K562 (cell line): Measurements from ENCODE around the gene FNBP1. TPM values are rescaled to one million over a fixed set of nuclear protein-coding genes. Genes with fewer than 3 reads are reported as not detected.

Experiments
- CTCF ChIP-seq, 3 experiments: IDR thresholded peaks in 2 of 3; conservative IDR thresholded peaks in 1 of 3; 2 replicates each; pipeline ENCODE4 v1.5.1; 2011 to 2012; ENCODE audit warnings: low read length in 3 of 3, mild to moderate bottlenecking in 3 of 3, control low read depth in 2 of 3, improper control_type of control experiment in 1 of 3, inconsistent platforms in 1 of 3, low read depth in 1 of 3, mixed read lengths in 1 of 3, moderate library complexity in 1 of 3; ENCODE audit not compliant: insufficient read depth in 2 of 3
- E2F1 ChIP-seq: sonication (generic); formaldehyde crosslinking; IDR thresholded peaks from 2 replicates; pipeline ENCODE4 v1.8.1; 2023; ENCODE audit warnings: mild to moderate bottlenecking, missing genetic modification reagents, moderate library complexity
- EP300 ChIP-seq: IDR thresholded peaks from 2 replicates; pipeline ENCODE4 v1.6.1; 2012; ENCODE audit warnings: low read length, improper control_type of control experiment
- HDAC6 ChIP-seq: IDR thresholded peaks from 2 replicates; pipeline ENCODE4 v1.6.1; 2012; ENCODE audit warnings: low read depth, mild to moderate bottlenecking, control low read depth, inconsistent platforms, low read length, moderate library complexity
- KLF13 ChIP-seq: fragments of 450-650 bp; IDR thresholded peaks from 2 replicates; pipeline ENCODE4 v1.6.1; 2016; ENCODE audit warnings: missing genetic modification characterization, low read depth, mild to moderate bottlenecking, missing compliant biosample characterization, moderate library complexity, borderline replicate concordance
- MTA1 ChIP-seq: fragments of 450-650 bp; IDR thresholded peaks from 2 replicates; pipeline ENCODE4 v1.6.1; 2017; ENCODE audit warnings: borderline replicate concordance
- MXI1 ChIP-seq: IDR thresholded peaks from 2 replicates; pipeline ENCODE4 v1.6.1; 2011; ENCODE audit warnings: low read depth, mild to moderate bottlenecking, improper control_type of control experiment, low read length
- RFX5 ChIP-seq: IDR thresholded peaks from 2 replicates; pipeline ENCODE4 v1.6.1; 2011; ENCODE audit warnings: low read depth, mild to moderate bottlenecking, improper control_type of control experiment, low read length
- RHOXF2B ChIP-seq: fragments of 250-450 bp; sonication (Bioruptor Pico); conservative IDR thresholded peaks from 2 replicates; pipeline ENCODE4 v1.5.1; 2021
- SMAD1 ChIP-seq: fragments of 150-350 bp; IDR thresholded peaks from 2 replicates; pipeline ENCODE4 v1.6.1; 2014; ENCODE audit warnings: low read length, low read depth; ENCODE audit not compliant: partially characterized antibody
- SP2 ChIP-seq: IDR thresholded peaks from 2 replicates; pipeline ENCODE4 v1.6.1; 2011; ENCODE audit warnings: mild to moderate bottlenecking, low read depth, low read length, moderate library complexity; ENCODE audit not compliant: poor library complexity, severe bottlenecking; ENCODE audit errors: extremely low read depth
- SPI1 ChIP-seq: IDR thresholded peaks from 2 replicates; pipeline ENCODE4 v1.6.1; 2011; ENCODE audit warnings: low read depth, low read length, control low read depth, borderline replicate concordance
- TBP ChIP-seq: optimal IDR thresholded peaks from 2 replicates; pipeline ENCODE3; 2011; ENCODE audit warnings: low read depth, low read length, improper control_type of control experiment
- THAP12 ChIP-seq: fragments of 250-450 bp; sonication (Bioruptor Pico); IDR thresholded peaks from 2 replicates; pipeline ENCODE4 v1.9.0; 2021; ENCODE audit warnings: mild to moderate bottlenecking, inconsistent platforms
- ZBTB49 ChIP-seq: sonication (generic); formaldehyde crosslinking; IDR thresholded peaks from 2 replicates; pipeline ENCODE4 v1.8.0; 2022; ENCODE audit warnings: missing genetic modification reagents, mild to moderate bottlenecking, borderline replicate concordance
- ZKSCAN1 ChIP-seq: fragments of 150-350 bp; IDR thresholded peaks from 2 replicates; pipeline ENCODE4 v1.6.1; 2016; ENCODE audit warnings: low read depth, low read length
- ZNF384 ChIP-seq: IDR thresholded peaks from 2 replicates; pipeline ENCODE4 v1.6.1; 2012; ENCODE audit warnings: low read depth, low read length, improper control_type of control experiment
- ZSCAN29 ChIP-seq: fragments of 450-650 bp; IDR thresholded peaks from 2 replicates; pipeline ENCODE4 v1.6.1; 2017
- polyA plus RNA-seq, 8 experiments: library from polyadenylated mRNA; depleted of rRNA in 4 of 8; stranded (reverse) in 5 of 8; unstranded in 3 of 8; fragments of >200 nt; fragmentation: Nextera tagmentation in 2 of 8; fragmentation: Illumina TruSeq in 1 of 8; extraction: Ambion mirVana in 2 of 8; extraction: Trizol in 1 of 8; gene quantifications; 2 replicates each; pipeline versions ENCODE4 v1.2.1 to v1.2.3, GENCODE V29; 2011 to 2014; ENCODE audit warnings: inconsistent platforms in 1 of 8, missing spikeins in 1 of 8
- total RNA-seq, 7 experiments: library from RNA; depleted of rRNA in 6 of 7; stranded (reverse); fragments of >200 nt in 6 of 7; fragmentation: Illumina TruSeq in 2 of 7; extraction: Trizol in 2 of 7; gene quantifications; 2 replicates each; pipeline versions ENCODE4 v1.2.1 to v1.2.3, GENCODE V29; 2011 to 2021; ENCODE audit warnings: low replicate concordance in 1 of 7
- TF ChIP-seq, protein P1 (sequence below): fragments of 200-800 bp; sonication (Bioruptor generic); IDR thresholded peaks from 2 replicates; pipeline ENCODE4 v1.6.1; 2017; ENCODE audit warnings: missing genetic modification characterization, missing compliant biosample characterization

FNBP1 gene
- total and polyA plus RNA-seq, 9 of the 15 experiments (the other 6 are each of a cell fraction or from before 2014, with no cell fraction given), result 1.8 to 14.9 (median 7.6) TPM

- TF ChIP-seq, protein P1, sequence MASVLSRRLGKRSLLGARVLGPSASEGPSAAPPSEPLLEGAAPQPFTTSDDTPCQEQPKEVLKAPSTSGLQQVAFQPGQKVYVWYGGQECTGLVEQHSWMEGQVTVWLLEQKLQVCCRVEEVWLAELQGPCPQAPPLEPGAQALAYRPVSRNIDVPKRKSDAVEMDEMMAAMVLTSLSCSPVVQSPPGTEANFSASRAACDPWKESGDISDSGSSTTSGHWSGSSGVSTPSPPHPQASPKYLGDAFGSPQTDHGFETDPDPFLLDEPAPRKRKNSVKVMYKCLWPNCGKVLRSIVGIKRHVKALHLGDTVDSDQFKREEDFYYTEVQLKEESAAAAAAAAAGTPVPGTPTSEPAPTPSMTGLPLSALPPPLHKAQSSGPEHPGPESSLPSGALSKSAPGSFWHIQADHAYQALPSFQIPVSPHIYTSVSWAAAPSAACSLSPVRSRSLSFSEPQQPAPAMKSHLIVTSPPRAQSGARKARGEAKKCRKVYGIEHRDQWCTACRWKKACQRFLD (CRISPR knock-in tag), result no peak
- peak; percentile 87 for TF ChIP-seq SPI1
- TF ChIP-seq KLF13 (tag), result peak; percentile 98
- TF ChIP-seq MTA1, result no peak
- TF ChIP-seq RFX5, result 0 out of 2 replicates have a peak, but pooled peaks have one; percentile 33
- TF ChIP-seq TBP, result peak; percentile 81
- no peak for TF ChIP-seq HDAC6
- TF ChIP-seq ZKSCAN1, result peak; percentile 93; the same call in 1 of the 2 replicates
- no peak for TF ChIP-seq ZBTB49
- peak; percentile 72 for TF ChIP-seq SMAD1
- peak; percentile 84 for TF ChIP-seq MXI1
- TF ChIP-seq THAP12 (CRISPR knock-in tag), result peak; percentile 87
- no peak for TF ChIP-seq ZSCAN29
- TF ChIP-seq RHOXF2B, result 0 out of 2 replicates have a peak, but pooled peaks have one; percentile 69
- TF ChIP-seq EP300, result peak; percentile 98
- TF ChIP-seq SP2, result peak; percentile 20
- TF ChIP-seq E2F1 (CRISPR knock-in tag), result peak; percentile 82; the same call in 1 of the 2 replicates
- TF ChIP-seq ZNF384, result peak; percentile 56
- peak in 2 of 3 experiments; percentile 7 to 11; a peak in 3 of 6 replicates for TF ChIP-seq CTCF (IDR thresholded peaks at IDR 0.05 in 2 of 3, conservative IDR thresholded peaks at IDR 0.05 in 1 of 3; ENCODE audit: insufficient read depth in 2 of 3, low read depth in 1 of 3, low read length in 3 of 3)
These were observed 163.8 kb downstream of the FNBP1 start (continued) for GRCh38 chr9:129879103-129879699.
